PC-9 (cell line): ENCODE results near the gene DPYSL3.

Source experiments
- EZH2 ChIP-seq: fragments of 200-600 bp; sonication (generic); IDR thresholded peaks from 2 replicates; pipeline ENCODE4 v1.8.0; 2017; ENCODE audit warnings: antibody characterized with exemption, low read depth
- TF ChIP-seq, protein P1 (sequence below): fragments of 200-600 bp; sonication (generic); conservative IDR thresholded peaks from 2 replicates; pipeline ENCODE4 v1.6.1; 2017; ENCODE audit warnings: mixed run types, antibody characterized with exemption, mild to moderate bottlenecking, moderate library complexity

DNA sequence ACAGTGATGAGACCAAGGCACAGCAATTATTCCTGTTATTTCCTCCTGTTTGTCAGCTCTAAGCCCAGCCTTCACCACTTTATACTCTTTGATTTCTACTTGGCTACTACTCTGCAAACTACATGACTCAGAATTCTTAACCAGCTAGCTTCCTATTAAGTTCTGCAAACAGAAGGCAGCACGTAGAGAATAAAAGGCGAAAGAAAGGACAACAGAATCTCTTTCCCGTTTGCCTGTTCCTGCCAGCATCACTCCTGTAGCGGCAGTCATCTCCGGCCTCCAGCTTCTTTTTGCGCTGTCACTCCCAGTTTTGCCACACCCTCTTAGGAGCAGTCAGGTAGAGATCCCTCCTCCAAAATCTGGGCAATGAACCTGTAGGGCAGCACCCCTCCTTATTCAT lies 29.9 kb downstream of the DPYSL3 start:
- TF ChIP-seq, protein P1, sequence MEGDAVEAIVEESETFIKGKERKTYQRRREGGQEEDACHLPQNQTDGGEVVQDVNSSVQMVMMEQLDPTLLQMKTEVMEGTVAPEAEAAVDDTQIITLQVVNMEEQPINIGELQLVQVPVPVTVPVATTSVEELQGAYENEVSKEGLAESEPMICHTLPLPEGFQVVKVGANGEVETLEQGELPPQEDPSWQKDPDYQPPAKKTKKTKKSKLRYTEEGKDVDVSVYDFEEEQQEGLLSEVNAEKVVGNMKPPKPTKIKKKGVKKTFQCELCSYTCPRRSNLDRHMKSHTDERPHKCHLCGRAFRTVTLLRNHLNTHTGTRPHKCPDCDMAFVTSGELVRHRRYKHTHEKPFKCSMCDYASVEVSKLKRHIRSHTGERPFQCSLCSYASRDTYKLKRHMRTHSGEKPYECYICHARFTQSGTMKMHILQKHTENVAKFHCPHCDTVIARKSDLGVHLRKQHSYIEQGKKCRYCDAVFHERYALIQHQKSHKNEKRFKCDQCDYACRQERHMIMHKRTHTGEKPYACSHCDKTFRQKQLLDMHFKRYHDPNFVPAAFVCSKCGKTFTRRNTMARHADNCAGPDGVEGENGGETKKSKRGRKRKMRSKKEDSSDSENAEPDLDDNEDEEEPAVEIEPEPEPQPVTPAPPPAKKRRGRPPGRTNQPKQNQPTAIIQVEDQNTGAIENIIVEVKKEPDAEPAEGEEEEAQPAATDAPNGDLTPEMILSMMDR, result no peak
- no peak for TF ChIP-seq EZH2
